Astrocyte (in vitro differentiated cells and primary cell): ENCODE measurements around the gene HINT1. TPM values are rescaled to one million over a fixed set of nuclear protein-coding genes. Genes with fewer than 3 reads are reported as not detected.

Experiments used
- DNase-seq: peaks from one replicate; pipeline ENCODE4 v3.0.0-alpha.2; 2010; ENCODE audit warnings: low read depth
- FAIRE-seq: peaks from 2 replicates; lab custom pipeline; 2011; peaks lifted over from hg19 to GRCh38; lab: Jason Lieb, UNC
- H2AFZ ChIP-seq: 2 replicates; pipeline ENCODE4 v1.6.0; 2012; ENCODE audit warnings: low read depth, low read length, inconsistent platforms
- H3K27ac ChIP-seq: 2 replicates; pipeline ENCODE4 v1.5.1; 2011; ENCODE audit warnings: low read depth, low read length, inconsistent platforms
- H3K27me3 ChIP-seq: 2 replicates; pipeline ENCODE4 v1.6.0; 2011; ENCODE audit warnings: low read length, inconsistent platforms; ENCODE audit not compliant: insufficient read depth
- H3K36me3 ChIP-seq: 2 replicates; pipeline ENCODE4 v1.5.1; 2011; ENCODE audit warnings: low read length, inconsistent platforms; ENCODE audit not compliant: insufficient read depth
- H3K4me1 ChIP-seq: 2 replicates; pipeline ENCODE4 v1.5.1; 2011; ENCODE audit warnings: low read length, inconsistent platforms; ENCODE audit not compliant: insufficient read depth
- H3K4me2 ChIP-seq: 2 replicates; pipeline ENCODE4 v1.6.0; 2012; ENCODE audit warnings: low read length, inconsistent platforms
- H3K4me3 ChIP-seq: 2 replicates; pipeline ENCODE4 v1.5.1; 2011; ENCODE audit warnings: low read depth, mild to moderate bottlenecking, low read length, inconsistent platforms; ENCODE audit not compliant: insufficient read depth
- H3K79me2 ChIP-seq: 2 replicates; pipeline ENCODE4 v1.6.0; 2012; ENCODE audit warnings: mild to moderate bottlenecking, low read length, inconsistent platforms; ENCODE audit not compliant: insufficient read depth
- H3K9ac ChIP-seq: 2 replicates; pipeline ENCODE4 v1.6.0; 2012; ENCODE audit warnings: mild to moderate bottlenecking, low read length, inconsistent platforms
- H3K9me3 ChIP-seq: 2 replicates; pipeline ENCODE4 v1.5.1; 2012; ENCODE audit warnings: low read depth, mild to moderate bottlenecking, low read length, inconsistent platforms; ENCODE audit not compliant: insufficient read depth
- H4K20me1 ChIP-seq: 2 replicates; pipeline ENCODE4 v1.6.0; 2012; ENCODE audit warnings: low read length, inconsistent platforms; ENCODE audit not compliant: insufficient read depth
- H3K27ac Mint-ChIP-seq: one replicate; pipeline ENCODE4 v1.8.0; 2021; ENCODE audit warnings: mild to moderate bottlenecking, mixed read lengths; ENCODE audit not compliant: unreplicated experiment
- H3K27me3 Mint-ChIP-seq: one replicate; pipeline ENCODE4 v1.8.0; 2021; ENCODE audit warnings: low read depth, mixed read lengths; ENCODE audit not compliant: unreplicated experiment
- H3K36me3 Mint-ChIP-seq: one replicate; pipeline ENCODE4 v1.8.0; 2021; ENCODE audit warnings: low read depth, mixed read lengths; ENCODE audit not compliant: unreplicated experiment
- H3K4me1 Mint-ChIP-seq: one replicate; pipeline ENCODE4 v1.8.0; 2021; ENCODE audit warnings: low read depth, mixed read lengths; ENCODE audit not compliant: unreplicated experiment
- H3K4me3 Mint-ChIP-seq: one replicate; pipeline ENCODE4 v1.8.0; 2021; ENCODE audit warnings: mild to moderate bottlenecking, moderate library complexity, mixed read lengths; ENCODE audit not compliant: unreplicated experiment
- H3K9me3 Mint-ChIP-seq: one replicate; pipeline ENCODE4 v1.8.0; 2021; ENCODE audit warnings: mild to moderate bottlenecking, mixed read lengths; ENCODE audit not compliant: unreplicated experiment
- CTCF ChIP-seq: IDR thresholded peaks from 2 replicates; pipeline ENCODE4 v1.5.1; 2011; ENCODE audit warnings: low read depth, mild to moderate bottlenecking, inconsistent platforms, low read length, moderate library complexity; ENCODE audit not compliant: insufficient read depth
- EZH2 ChIP-seq: IDR thresholded peaks from 2 replicates; pipeline ENCODE4 v1.6.1; 2012; ENCODE audit warnings: mild to moderate bottlenecking, low read length, inconsistent platforms; ENCODE audit not compliant: insufficient read depth
- total RNA-seq: library from RNA; stranded (reverse); gene quantifications from 2 replicates; pipeline ENCODE4 v1.2.1, GENCODE V29; 2021

HINT1 gene
- total RNA-seq, 1 donor from 2014 or later, result 243 TPM

- Histone ChIP-seq H3K9ac (no peak overlapping the region), H3K4me3 (no peak overlapping the region), H3K27me3 (no peaks in the 10 kb centered on the region), H2AFZ (no peak overlapping the region), H3K27ac (no peak overlapping the region), H3K9me3 (no peaks in the 10 kb centered on the region), H3K4me2 (no peak overlapping the region), H3K4me1 (peaks cover 4% of the 10 kb centered on the region), H3K79me2 (peaks cover 55% of the 10 kb centered on the region), H3K36me3 (peaks cover 26% of the 10 kb centered on the region), H4K20me1 (peaks cover 6% of the 10 kb centered on the region)
- H3K4me3 Mint-ChIP-seq, result no peak overlapping the region
- peaks cover 6% of the 10 kb centered on the region for H3K4me1 Mint-ChIP-seq
- H3K9me3 Mint-ChIP-seq, result no peaks in the 10 kb centered on the region
- DNase-seq (no peak), FAIRE-seq (no peak)
- H3K36me3 Mint-ChIP-seq, result peaks cover 6% of the 10 kb centered on the region
- H3K27ac Mint-ChIP-seq, result no peak overlapping the region
- TF ChIP-seq CTCF, result no peak
- no peak for TF ChIP-seq EZH2
- no peaks in the 10 kb centered on the region for H3K27me3 Mint-ChIP-seq
Observed at GRCh38 chr5:131160134-131160533, 4.9 kb downstream of the HINT1 start.

GRCh38 chr5:131156957-131157356 lies 8.1 kb downstream of the HINT1 start:
- TF ChIP-seq EZH2 (no peak), CTCF (no peak)
- peaks cover 9% of the 10 kb centered on the region for H3K36me3 Mint-ChIP-seq
- no peaks in the 10 kb centered on the region for H3K9me3 ChIP-seq
- H3K4me2 ChIP-seq, result no peak overlapping the region
- no peak overlapping the region for H3K9ac ChIP-seq
- no peaks in the 10 kb centered on the region for H3K9me3 Mint-ChIP-seq
- H3K4me1 ChIP-seq, result no peaks in the 10 kb centered on the region
- no peak for DNase-seq
- H2AFZ ChIP-seq, result no peak overlapping the region
- no peaks in the 10 kb centered on the region for H3K27me3 Mint-ChIP-seq
- H3K27me3 ChIP-seq, result no peaks in the 10 kb centered on the region
- FAIRE-seq, result no peak
- peaks cover 24% of the 10 kb centered on the region for H3K79me2 ChIP-seq
- H3K27ac Mint-ChIP-seq, result no peak overlapping the region
- peaks cover 3% of the 10 kb centered on the region for H4K20me1 ChIP-seq
- no peak overlapping the region for H3K4me3 Mint-ChIP-seq
- no peak overlapping the region for H3K27ac ChIP-seq
- H3K36me3 ChIP-seq, result peaks cover 26% of the 10 kb centered on the region
- H3K4me3 ChIP-seq, result no peak overlapping the region
- no peaks in the 10 kb centered on the region for H3K4me1 Mint-ChIP-seq

GRCh38 chr5:131156385-131156784 lies 8.7 kb downstream of the HINT1 start:
- Histone ChIP-seq H3K27me3 (no peaks in the 10 kb centered on the region), H3K79me2 (peaks cover 18% of the 10 kb centered on the region), H3K4me1 (no peaks in the 10 kb centered on the region), H3K4me2 (no peak overlapping the region), H2AFZ (no peak overlapping the region), H3K27ac (no peak overlapping the region), H3K36me3 (peaks cover 22% of the 10 kb centered on the region), H3K9me3 (no peaks in the 10 kb centered on the region), H4K20me1 (peaks cover 3% of the 10 kb centered on the region), H3K9ac (no peak overlapping the region), H3K4me3 (no peak overlapping the region)
- Mint-ChIP-seq H3K36me3 (peaks cover 9% of the 10 kb centered on the region), H3K4me3 (no peak overlapping the region), H3K9me3 (no peaks in the 10 kb centered on the region), H3K27me3 (no peaks in the 10 kb centered on the region), H3K4me1 (no peaks in the 10 kb centered on the region), H3K27ac (no peak overlapping the region)
- no peak for FAIRE-seq
- no peak for DNase-seq
- TF ChIP-seq EZH2 (no peak), CTCF (no peak)
